ENCODE measurements around the gene FOXL3.

FOXL3 gene

GRCh38 chr7:291373-292092 is 1.6 kb downstream of the FOXL3 start:
- Histone ChIP-seq H3K9me2 (replicated peaks; ENCODE audit: control insufficient read depth, low read length) (no peaks in the 10 kb centered on the region), H3K36me3 (ENCODE audit: control insufficient read depth, low read length) (no peaks in the 10 kb centered on the region), H4K20me1 (ENCODE audit: control insufficient read depth, insufficient read depth, low read depth, low read length) (no peaks in the 10 kb centered on the region), H3K9me3 (ENCODE audit: control insufficient read depth, insufficient read depth, low read length) (peaks cover 44% of the 10 kb centered on the region; the same call in 1 of the 2 replicates), H3K27me3 (ENCODE audit: control insufficient read depth, low read length) (no peaks in the 10 kb centered on the region), H3F3A (ENCODE audit: control insufficient read depth, insufficient read depth) (no peaks in the 10 kb centered on the region), H3K4me2 (ENCODE audit: low read length) (no peak overlapping the region), H3K4me1 (ENCODE audit: control insufficient read depth, low read length) (no peaks in the 10 kb centered on the region), H3K79me2 (ENCODE audit: control insufficient read depth, low read length) (no peaks in the 10 kb centered on the region), H3K27ac (ENCODE audit: low read depth, low read length) (no peak overlapping the region), H3K4me3 (ENCODE audit: low read length) (no peak overlapping the region)
- TF ChIP-seq CTCF (IDR thresholded peaks at IDR 0.05; ENCODE audit: low read depth, low read length, poor library complexity, severe bottlenecking) (no peak), EZH2phosphoT487 (IDR thresholded peaks at IDR 0.05; ENCODE audit: borderline replicate concordance, low read length) (no peak)

GRCh38 chr7:292226-292625 is 2.3 kb downstream of the FOXL3 start:
- no peaks in the 10 kb centered on the region for H4K20me1 ChIP-seq (ENCODE audit: control insufficient read depth, insufficient read depth, low read depth, low read length)
- H3K79me2 ChIP-seq (ENCODE audit: control insufficient read depth, low read length), result no peaks in the 10 kb centered on the region
- H3K36me3 ChIP-seq (ENCODE audit: control insufficient read depth, low read length), result no peaks in the 10 kb centered on the region
- H3K4me3 ChIP-seq (ENCODE audit: low read length), result no peak overlapping the region
- H3K27ac ChIP-seq (ENCODE audit: low read depth, low read length), result no peak overlapping the region
- H3K27me3 ChIP-seq (ENCODE audit: control insufficient read depth, low read length), result no peaks in the 10 kb centered on the region
- H3F3A ChIP-seq (ENCODE audit: control insufficient read depth, insufficient read depth), result no peaks in the 10 kb centered on the region
- H3K4me2 ChIP-seq (ENCODE audit: low read length), result no peak overlapping the region
- H3K4me1 ChIP-seq (ENCODE audit: control insufficient read depth, low read length), result no peaks in the 10 kb centered on the region
- TF ChIP-seq CTCF (IDR thresholded peaks at IDR 0.05; ENCODE audit: low read depth, low read length, poor library complexity, severe bottlenecking) (no peak), EZH2phosphoT487 (IDR thresholded peaks at IDR 0.05; ENCODE audit: borderline replicate concordance, low read length) (no peak)
- peaks cover 46% of the 10 kb centered on the region; the same call in 1 of the 2 replicates for H3K9me3 ChIP-seq (ENCODE audit: control insufficient read depth, insufficient read depth, low read length)
- no peaks in the 10 kb centered on the region for H3K9me2 ChIP-seq (replicated peaks; ENCODE audit: control insufficient read depth, low read length)

DNA sequence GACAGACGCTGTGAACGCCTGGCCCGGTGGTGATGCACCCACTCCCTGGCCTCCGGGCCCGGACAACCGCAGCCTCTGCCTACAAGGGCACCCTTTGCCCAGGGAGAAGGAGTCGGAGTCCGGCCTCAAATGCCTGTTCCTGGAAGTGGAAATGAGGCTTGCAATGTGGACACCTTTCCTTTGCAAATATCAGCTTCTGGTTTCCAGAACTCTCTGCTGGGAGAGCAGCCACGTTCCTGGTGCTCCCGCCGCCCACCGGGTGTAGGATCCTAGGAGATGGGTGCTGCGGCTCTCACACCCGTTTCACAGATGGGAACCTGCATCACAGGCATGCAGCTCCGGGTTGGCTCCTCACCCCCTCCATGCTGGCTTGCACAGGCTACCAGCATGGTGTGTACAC is 2.9 kb downstream of the FOXL3 start:
- Histone ChIP-seq H3K4me2 (ENCODE audit: low read length) (no peak overlapping the region), H3K9me2 (replicated peaks; ENCODE audit: control insufficient read depth, low read length) (no peaks in the 10 kb centered on the region), H3K27ac (ENCODE audit: low read depth, low read length) (no peak overlapping the region), H4K20me1 (ENCODE audit: control insufficient read depth, insufficient read depth, low read depth, low read length) (no peaks in the 10 kb centered on the region), H3K27me3 (ENCODE audit: control insufficient read depth, low read length) (no peaks in the 10 kb centered on the region), H3F3A (ENCODE audit: control insufficient read depth, insufficient read depth) (no peaks in the 10 kb centered on the region), H3K79me2 (ENCODE audit: control insufficient read depth, low read length) (no peaks in the 10 kb centered on the region), H3K9me3 (ENCODE audit: control insufficient read depth, insufficient read depth, low read length) (peaks cover 50% of the 10 kb centered on the region; the same call in 1 of the 2 replicates), H3K4me1 (ENCODE audit: control insufficient read depth, low read length) (no peaks in the 10 kb centered on the region), H3K4me3 (ENCODE audit: low read length) (no peak overlapping the region), H3K36me3 (ENCODE audit: control insufficient read depth, low read length) (no peaks in the 10 kb centered on the region)
- TF ChIP-seq EZH2phosphoT487 (IDR thresholded peaks at IDR 0.05; ENCODE audit: borderline replicate concordance, low read length), result no peak
- TF ChIP-seq CTCF (IDR thresholded peaks at IDR 0.05; ENCODE audit: low read depth, low read length, poor library complexity, severe bottlenecking), result no peak
